Measurements from ENCODE around the gene CHDH.

DNA sequence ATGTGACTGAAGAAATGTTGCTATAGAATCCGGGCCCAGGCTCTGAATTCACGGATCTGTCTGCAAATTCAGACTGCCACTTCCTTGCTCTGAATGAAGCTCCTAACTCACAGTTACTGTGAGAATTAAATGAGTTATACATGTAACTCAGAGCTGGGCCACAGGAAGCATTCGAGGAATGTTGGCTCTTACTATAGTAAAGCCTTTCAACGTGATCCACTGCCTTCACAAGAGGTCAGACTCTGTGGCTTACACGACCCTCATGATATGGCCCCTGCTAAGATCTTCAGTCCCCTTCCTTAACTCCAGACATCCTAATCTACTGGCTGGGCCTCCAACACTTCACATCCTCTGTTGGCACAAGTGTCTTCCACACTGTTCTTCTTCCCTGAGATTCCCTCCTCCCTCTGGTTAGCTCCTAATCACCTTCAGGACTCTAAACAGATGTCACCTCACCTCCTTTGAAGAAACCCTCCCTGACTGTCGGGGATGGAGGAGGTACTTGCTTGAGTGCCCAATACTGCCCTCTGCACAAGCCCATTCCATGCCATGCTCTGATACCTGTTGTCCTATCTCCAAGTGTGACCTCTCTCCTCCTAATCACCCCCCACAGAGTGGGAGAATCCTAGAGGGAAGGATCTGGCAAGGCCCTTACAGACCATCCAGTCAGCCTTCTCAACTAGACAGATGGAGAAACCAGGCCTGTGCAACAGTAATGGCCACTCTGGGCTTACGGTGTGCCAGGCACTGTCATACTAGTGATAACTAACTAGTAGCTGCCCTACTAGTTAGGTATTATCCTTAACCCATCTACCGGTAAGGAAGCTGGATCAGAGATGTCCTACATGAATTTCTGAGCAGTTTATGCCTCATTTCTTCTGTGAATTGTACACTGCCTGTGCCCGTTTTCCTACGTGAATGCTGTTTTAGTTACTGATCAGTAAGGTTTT, 34.5 kb upstream of the CHDH start:
- 0 out of 2 replicates have a peak, but pooled peaks have one; percentile 24 for TF ChIP-seq POLR2AphosphoS5 (IDR thresholded peaks at IDR 0.05; ENCODE audit: low read depth, low read length)
- TF ChIP-seq POLR2A (IDR thresholded peaks at IDR 0.05; ENCODE audit: low read depth, low read length) = no peak

All from GM12891 (cell line).